ENCODE results near the gene MYO7B. TPM values are rescaled to one million over a fixed set of nuclear protein-coding genes. Genes with fewer than 3 reads are reported as not detected.

The MYO7B gene
- total RNA-seq, 2 experiments from 2014 or later: 0.37 to 0.41 TPM

DNA sequence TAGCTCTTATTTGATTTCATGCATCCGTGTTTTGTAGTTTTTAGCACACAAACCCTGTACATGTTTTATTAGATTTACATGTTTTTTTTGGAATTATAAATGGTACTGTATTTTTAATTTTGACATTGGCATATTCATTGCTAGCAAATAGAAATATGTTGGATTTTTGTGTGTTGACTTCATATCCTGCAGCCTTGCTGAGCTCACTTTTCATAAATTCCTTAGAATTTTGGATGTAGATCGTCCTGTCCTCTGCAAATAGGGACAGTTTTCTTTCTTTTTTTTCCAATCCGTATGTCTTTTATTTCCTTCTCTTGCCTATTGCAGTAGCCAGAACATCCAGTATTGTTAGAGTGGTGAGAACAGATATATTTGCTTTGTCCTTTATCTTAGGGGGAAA is 63.7 kb downstream of the MYO7B start:
- DNase-seq: no peak
- no peaks in the 10 kb centered on the region for H3K27me3 Mint-ChIP-seq (ENCODE audit: low read depth)
- H3K4me3 Mint-ChIP-seq: no peak overlapping the region
- CTCF ChIA-PET: interaction anchor here (0.8 kb wide), 1 partner anchor 8 kb away, joined by 3 read pairs; no protein-coding TSS in a partner anchor
- H3K4me1 Mint-ChIP-seq (ENCODE audit: low read depth): peaks cover 5% of the 10 kb centered on the region
- no peak overlapping the region for H3K27ac Mint-ChIP-seq
- intact Hi-C loops (cut with micrococcal nuclease): loop anchor here (10.0 kb wide), 1 partner anchor 636 kb away; no protein-coding TSS in a partner anchor
- H3K9me3 Mint-ChIP-seq: peaks cover 3% of the 10 kb centered on the region
- H3K36me3 Mint-ChIP-seq (ENCODE audit: low read depth): peaks cover 2% of the 10 kb centered on the region

DNA sequence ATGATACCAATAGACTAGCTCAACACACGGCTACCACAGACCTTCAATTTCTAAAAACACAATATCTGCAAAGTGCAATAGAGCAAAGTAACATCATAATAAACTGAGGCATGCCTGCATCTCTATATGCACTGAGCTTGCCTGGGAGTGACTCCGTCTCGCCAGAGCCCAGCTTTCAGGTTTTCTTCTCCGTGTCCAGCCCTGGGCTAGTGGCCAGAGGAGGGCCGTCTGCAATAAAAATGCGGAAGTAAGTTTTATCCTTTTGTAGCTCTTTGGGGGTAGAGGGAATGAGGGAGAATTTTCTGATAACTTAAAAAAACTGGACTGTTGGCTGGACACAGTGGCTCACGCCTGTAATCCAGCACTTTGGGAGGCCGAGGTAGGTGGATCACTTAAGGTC is 69.5 kb downstream of the MYO7B start:
- Mint-ChIP-seq H3K4me3 (no peak overlapping the region), H3K27ac (no peak overlapping the region), H3K9me3 (peaks cover 2% of the 10 kb centered on the region), H3K27me3 (ENCODE audit: low read depth) (no peaks in the 10 kb centered on the region), H3K4me1 (ENCODE audit: low read depth) (peaks cover 7% of the 10 kb centered on the region), H3K36me3 (ENCODE audit: low read depth) (peaks cover 2% of the 10 kb centered on the region)
- CTCF ChIA-PET: interaction anchor here (0.5 to 2.0 kb wide), 4 partner anchors 11 to 616 kb away, joined by 3 to 8 read pairs (median 5); no protein-coding TSS in a partner anchor
- intact Hi-C loops (cut with micrococcal nuclease): no loop called here
- DNase-seq: peak; percentile 0

- Mint-ChIP-seq H3K27ac (no peak overlapping the region), H3K9me3 (peaks cover 2% of the 10 kb centered on the region), H3K4me3 (no peak overlapping the region), H3K36me3 (ENCODE audit: low read depth) (peaks cover 2% of the 10 kb centered on the region), H3K27me3 (ENCODE audit: low read depth) (no peaks in the 10 kb centered on the region), H3K4me1 (ENCODE audit: low read depth) (peaks cover 7% of the 10 kb centered on the region)
- CTCF ChIA-PET: no interaction called here
- DNase-seq: peak; percentile 1
- intact Hi-C loops (cut with micrococcal nuclease): no loop called here
Observed at GRCh38 chr2:127605691-127606263, 70.3 kb downstream of the MYO7B start.

DNA sequence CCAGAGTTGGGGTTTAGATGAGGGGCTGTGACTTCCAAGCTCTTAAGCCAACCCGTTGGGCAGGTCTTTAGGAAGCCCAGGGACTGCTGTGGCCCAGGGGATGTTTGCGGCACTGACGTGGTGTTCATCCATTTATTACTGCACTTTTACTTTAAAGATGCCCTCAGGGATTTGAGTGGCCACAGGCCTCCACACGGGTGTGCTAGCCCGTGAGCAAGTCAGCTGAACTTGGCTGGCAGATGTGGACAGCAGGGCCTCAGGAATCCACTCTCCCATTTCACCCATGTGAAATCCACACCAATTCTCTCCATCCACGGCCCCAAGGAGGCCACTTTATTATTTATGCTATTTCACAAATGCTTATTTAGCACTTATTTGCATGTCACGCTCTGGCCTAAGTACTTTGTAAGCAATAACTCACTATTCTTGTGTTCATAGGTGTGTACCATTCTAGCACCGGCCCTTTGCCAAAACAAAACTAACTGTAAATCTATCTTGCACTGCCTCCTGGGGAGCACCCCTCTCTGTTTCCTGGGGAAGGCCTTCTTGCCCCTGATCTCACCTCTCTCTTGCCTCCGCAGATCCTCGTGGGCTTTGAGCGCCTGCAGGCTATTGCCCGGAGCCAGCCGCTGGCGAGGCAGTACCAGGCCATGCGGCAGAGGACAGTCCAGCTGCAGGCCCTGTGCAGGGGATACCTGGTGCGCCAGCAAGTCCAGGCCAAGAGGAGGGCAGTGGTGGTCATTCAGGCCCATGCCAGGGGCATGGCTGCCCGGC is 71.3 kb downstream of the MYO7B start:
- no peaks in the 10 kb centered on the region for H3K27me3 Mint-ChIP-seq (ENCODE audit: low read depth)
- CTCF ChIA-PET: interaction anchor here (0.7 to 2.2 kb wide), 2 partner anchors 15 to 16 kb away, joined by 5 to 6 read pairs; no protein-coding TSS in a partner anchor
- H3K4me3 Mint-ChIP-seq: no peak overlapping the region
- peak; percentile 1 for DNase-seq
- peaks cover 5% of the 10 kb centered on the region for H3K9me3 Mint-ChIP-seq
- H3K36me3 Mint-ChIP-seq (ENCODE audit: low read depth): peaks cover 2% of the 10 kb centered on the region
- peaks cover 7% of the 10 kb centered on the region for H3K4me1 Mint-ChIP-seq (ENCODE audit: low read depth)
- intact Hi-C loops (cut with micrococcal nuclease): no loop called here
- no peak overlapping the region for H3K27ac Mint-ChIP-seq

DNA sequence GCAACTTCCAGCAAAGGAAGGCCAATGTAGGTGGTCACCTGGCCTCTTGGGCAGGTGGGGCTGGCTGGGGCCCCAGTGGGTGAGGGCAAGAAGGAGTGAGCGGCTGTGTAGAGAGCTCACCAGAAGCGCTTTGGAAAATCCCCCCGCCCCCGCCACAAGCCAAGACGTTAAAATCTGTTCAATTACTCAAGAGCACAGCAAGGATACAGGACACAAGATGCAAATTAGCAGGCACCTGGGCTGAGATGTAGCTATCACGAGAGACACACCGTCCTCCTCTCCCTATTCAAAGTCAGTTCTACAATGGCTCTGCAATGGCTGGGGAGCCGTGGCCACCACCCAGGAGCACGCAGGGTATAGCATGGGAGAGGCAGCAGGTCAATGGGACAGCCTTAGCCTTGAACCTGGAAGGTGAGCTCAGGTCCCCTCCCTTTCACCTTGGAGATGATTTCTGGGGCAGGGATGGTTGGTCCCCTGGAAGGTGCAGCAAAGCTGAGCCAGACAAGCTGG is 72.0 kb downstream of the MYO7B start:
- peaks cover 5% of the 10 kb centered on the region for H3K9me3 Mint-ChIP-seq
- no peaks in the 10 kb centered on the region for H3K27me3 Mint-ChIP-seq (ENCODE audit: low read depth)
- no peak overlapping the region for H3K27ac Mint-ChIP-seq
- DNase-seq: peak; percentile 0
- peaks cover 7% of the 10 kb centered on the region for H3K4me1 Mint-ChIP-seq (ENCODE audit: low read depth)
- CTCF ChIA-PET: interaction anchor here (0.8 to 2.2 kb wide), 2 partner anchors 16 to 44 kb away, joined by 4 to 6 read pairs; no protein-coding TSS in a partner anchor
- no peak overlapping the region for H3K4me3 Mint-ChIP-seq
- intact Hi-C loops (cut with micrococcal nuclease): no loop called here
- no peaks in the 10 kb centered on the region for H3K36me3 Mint-ChIP-seq (ENCODE audit: low read depth)

DNA sequence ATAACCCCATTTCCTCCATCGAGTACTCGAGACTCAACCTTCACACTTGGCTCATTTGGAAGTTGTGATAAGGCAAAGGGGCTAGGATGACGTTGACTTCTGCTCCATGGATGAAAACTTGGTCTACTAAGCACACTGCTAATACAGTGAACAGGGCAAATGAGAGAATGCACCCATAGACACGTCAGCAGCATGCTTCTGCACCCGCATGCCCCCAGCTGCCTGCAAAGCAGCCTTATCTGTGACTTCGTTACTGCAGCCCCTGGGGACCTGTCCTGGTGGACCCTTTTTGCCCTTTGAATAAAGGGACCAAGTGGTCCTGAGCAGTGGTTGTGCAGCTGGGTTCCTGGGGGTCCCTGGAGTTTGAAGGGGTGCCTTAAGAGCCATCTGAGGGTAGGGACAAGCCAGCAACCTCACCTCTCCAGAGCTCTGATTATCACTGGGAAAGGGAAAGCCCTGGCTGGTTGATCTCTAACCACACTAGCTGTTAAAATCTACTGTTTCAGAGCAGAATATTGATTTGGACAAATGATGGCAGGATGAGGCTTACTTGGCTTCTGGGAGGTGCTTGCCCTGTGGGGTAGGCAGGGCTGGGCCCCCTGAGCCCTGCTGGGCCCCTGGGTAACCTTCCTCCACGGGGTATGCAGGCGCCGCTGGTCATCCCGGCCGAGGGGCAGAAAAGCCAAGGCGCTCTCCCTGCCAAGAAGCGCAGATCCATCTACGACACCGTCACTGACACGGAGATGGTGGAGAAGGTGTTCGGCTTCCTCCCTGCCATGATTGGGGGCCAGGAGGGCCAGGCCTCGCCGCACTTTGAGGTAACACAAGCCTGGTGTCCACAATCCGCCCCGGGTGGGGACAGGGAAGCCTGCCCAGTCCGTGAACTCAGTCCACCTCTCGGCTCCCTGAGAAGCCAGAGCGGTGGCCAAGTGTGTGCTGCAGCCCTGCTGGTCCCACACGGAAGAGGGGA is 72.9 kb downstream of the MYO7B start:
- no peak overlapping the region for H3K27ac Mint-ChIP-seq
- intact Hi-C loops (cut with micrococcal nuclease): no loop called here
- DNase-seq: peak; percentile 3
- H3K4me3 Mint-ChIP-seq: no peak overlapping the region
- peaks cover 7% of the 10 kb centered on the region for H3K9me3 Mint-ChIP-seq
- no peaks in the 10 kb centered on the region for H3K27me3 Mint-ChIP-seq (ENCODE audit: low read depth)
- no peaks in the 10 kb centered on the region for H3K36me3 Mint-ChIP-seq (ENCODE audit: low read depth)
- H3K4me1 Mint-ChIP-seq (ENCODE audit: low read depth): peaks cover 7% of the 10 kb centered on the region
- CTCF ChIA-PET: interaction anchor here (0.8 to 2.2 kb wide), 2 partner anchors 17 to 45 kb away, joined by 4 to 6 read pairs; no protein-coding TSS in a partner anchor

DNA sequence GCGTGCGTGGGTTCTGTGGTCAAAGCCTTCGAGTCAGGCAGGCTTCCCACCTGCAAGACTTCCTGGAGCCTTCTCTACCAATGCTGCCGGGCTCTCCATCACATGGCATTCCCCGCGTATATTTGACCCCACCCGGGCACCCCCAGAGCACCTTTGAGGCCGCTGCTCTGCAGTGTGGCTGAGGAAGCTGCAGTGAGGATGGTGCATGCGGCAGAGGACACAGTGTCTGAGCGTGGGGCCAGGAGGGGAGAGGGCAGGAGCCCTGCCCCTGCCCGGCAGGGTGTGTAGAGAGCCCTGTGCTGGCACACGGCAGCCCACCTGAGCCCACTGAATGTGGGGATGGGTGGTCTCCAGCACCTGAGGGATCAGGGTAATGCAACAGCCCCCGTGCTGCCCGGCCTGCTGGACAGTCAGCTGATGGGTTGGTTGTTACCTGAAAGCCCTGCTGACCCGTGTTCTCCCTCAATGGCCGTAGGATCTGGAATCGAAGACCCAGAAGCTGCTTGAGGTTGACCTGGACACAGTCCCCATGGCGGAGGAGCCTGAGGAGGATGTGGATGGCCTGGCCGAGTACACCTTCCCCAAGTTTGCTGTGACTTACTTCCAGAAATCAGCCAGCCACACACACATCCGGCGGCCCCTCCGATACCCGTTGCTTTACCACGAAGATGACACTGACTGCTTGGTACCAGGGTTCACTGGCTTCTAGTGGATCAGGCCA is 73.7 kb downstream of the MYO7B start:
- no peak overlapping the region for H3K27ac Mint-ChIP-seq
- H3K9me3 Mint-ChIP-seq: peaks cover 8% of the 10 kb centered on the region
- no peaks in the 10 kb centered on the region for H3K36me3 Mint-ChIP-seq (ENCODE audit: low read depth)
- CTCF ChIA-PET: interaction anchor here (2.2 kb wide), 1 partner anchor 18 kb away, joined by 6 read pairs; no protein-coding TSS in a partner anchor
- intact Hi-C loops (cut with micrococcal nuclease): no loop called here
- no peak overlapping the region for H3K4me3 Mint-ChIP-seq
- peaks cover 6% of the 10 kb centered on the region for H3K4me1 Mint-ChIP-seq (ENCODE audit: low read depth)
- DNase-seq: peak; percentile 3
- H3K27me3 Mint-ChIP-seq (ENCODE audit: low read depth): no peaks in the 10 kb centered on the region

DNA sequence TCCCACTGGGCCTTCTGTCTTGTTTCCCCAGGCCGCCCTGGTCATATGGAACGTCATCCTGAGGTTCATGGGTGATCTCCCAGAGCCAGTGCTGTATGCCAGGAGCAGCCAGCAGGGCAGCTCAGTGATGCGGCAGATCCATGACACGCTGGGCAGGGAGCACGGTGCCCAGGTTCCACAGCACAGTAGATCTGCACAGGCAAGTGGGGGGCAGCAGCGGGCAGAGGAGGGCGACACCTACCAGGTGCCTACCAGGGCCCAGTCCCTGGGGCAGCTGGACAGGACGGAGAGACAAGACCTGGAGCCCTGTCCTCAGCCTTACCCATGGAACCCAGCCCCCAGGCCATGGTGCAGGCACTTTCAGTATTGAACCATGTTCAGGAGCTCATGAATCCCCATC is 74.3 kb downstream of the MYO7B start:
- Mint-ChIP-seq H3K4me3 (no peak overlapping the region), H3K27me3 (ENCODE audit: low read depth) (no peaks in the 10 kb centered on the region), H3K9me3 (peaks cover 8% of the 10 kb centered on the region), H3K27ac (no peak overlapping the region), H3K36me3 (ENCODE audit: low read depth) (no peaks in the 10 kb centered on the region), H3K4me1 (ENCODE audit: low read depth) (peaks cover 2% of the 10 kb centered on the region)
- no peak for DNase-seq
- CTCF ChIA-PET: interaction anchor here (0.9 kb wide), 1 partner anchor 130 kb away, joined by 3 read pairs; no protein-coding TSS in a partner anchor
- intact Hi-C loops (cut with micrococcal nuclease): no loop called here

GRCh38 chr2:127610561-127610960 is 75.1 kb downstream of the MYO7B start:
- no peaks in the 10 kb centered on the region for H3K27me3 Mint-ChIP-seq (ENCODE audit: low read depth)
- no peak overlapping the region for H3K27ac Mint-ChIP-seq
- no peaks in the 10 kb centered on the region for H3K36me3 Mint-ChIP-seq (ENCODE audit: low read depth)
- no peak overlapping the region for H3K4me3 Mint-ChIP-seq
- peaks cover 8% of the 10 kb centered on the region for H3K9me3 Mint-ChIP-seq
- CTCF ChIA-PET: interaction anchor here (0.7 to 1.4 kb wide), 4 partner anchors 16 to 131 kb away, joined by 3 to 7 read pairs (median 5); no protein-coding TSS in a partner anchor
- peaks cover 5% of the 10 kb centered on the region for H3K4me1 Mint-ChIP-seq (ENCODE audit: low read depth)
- intact Hi-C loops (cut with micrococcal nuclease): no loop called here
- peak; percentile 2 for DNase-seq

GRCh38 chr2:127611076-127611925 is 75.8 kb downstream of the MYO7B start:
- no peaks in the 10 kb centered on the region for H3K36me3 Mint-ChIP-seq (ENCODE audit: low read depth)
- H3K27ac Mint-ChIP-seq: no peak overlapping the region
- no peaks in the 10 kb centered on the region for H3K27me3 Mint-ChIP-seq (ENCODE audit: low read depth)
- DNase-seq: peak; percentile 2
- no peak overlapping the region for H3K4me3 Mint-ChIP-seq
- intact Hi-C loops (cut with micrococcal nuclease): no loop called here
- CTCF ChIA-PET: interaction anchor here (1.0 to 1.5 kb wide), 3 partner anchors 17 to 39 kb away, joined by 4 to 6 read pairs (median 4); no protein-coding TSS in a partner anchor
- H3K4me1 Mint-ChIP-seq (ENCODE audit: low read depth): peaks cover 12% of the 10 kb centered on the region
- peaks cover 8% of the 10 kb centered on the region for H3K9me3 Mint-ChIP-seq
